GM12891 (cell line): ENCODE results near the gene ZNF761.

Experiments
- POLR2A ChIP-seq: IDR thresholded peaks from 2 replicates; pipeline ENCODE4 v1.6.1; 2011; ENCODE audit warnings: low read depth, low read length, control low read depth
- TAF1 ChIP-seq: IDR thresholded peaks from 2 replicates; pipeline ENCODE4 v1.6.1; 2011; ENCODE audit warnings: low read depth, low read length, control low read depth

DNA sequence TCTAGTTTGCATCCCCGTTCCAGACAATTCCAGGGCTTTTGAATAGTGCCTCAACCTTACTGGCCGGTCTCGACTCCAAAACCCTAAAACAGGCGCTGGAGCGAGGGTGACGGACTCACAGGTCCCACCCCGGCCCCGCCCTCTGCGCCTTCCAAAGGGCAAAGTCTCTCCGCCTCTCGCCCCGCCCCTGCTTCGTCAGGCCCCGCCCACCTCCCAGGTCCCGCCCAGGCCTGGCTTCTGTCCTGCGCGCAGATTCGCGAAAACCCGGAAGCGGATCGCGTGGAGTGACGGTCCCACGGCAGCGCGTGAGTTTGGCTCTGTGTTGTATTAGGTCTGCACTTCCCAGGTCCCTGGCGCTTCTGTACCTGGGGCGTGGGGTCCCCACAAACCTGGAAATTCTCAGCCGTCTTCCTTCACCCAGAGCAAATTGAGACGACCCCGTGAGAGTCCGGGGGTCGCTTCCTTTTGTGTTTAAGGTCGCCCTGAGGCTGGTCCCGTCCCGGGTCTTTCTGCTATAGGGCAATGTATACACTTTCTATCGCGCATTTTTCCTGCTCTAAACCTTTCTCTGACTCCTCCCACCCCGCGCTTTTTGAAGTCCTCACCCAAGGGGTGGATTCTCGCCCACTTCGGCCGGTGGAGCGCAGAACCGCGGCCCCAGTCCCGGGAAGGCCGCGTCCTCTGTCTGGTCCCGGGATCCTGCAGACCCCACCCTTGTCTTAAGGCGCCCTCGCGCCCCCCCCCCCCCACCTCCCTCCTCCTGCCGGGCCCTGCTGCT, 35.9 kb downstream of the ZNF761 start, which contains the start of gene ZNF813:
- TF ChIP-seq POLR2A (peak; percentile 71), TAF1 (no peak)
